HEK293T (cell line): ENCODE data around the gene PRKCA.

Source experiments
- ARNT ChIP-seq: fragments of 450-650 bp; IDR thresholded peaks from 2 replicates; pipeline ENCODE4 v1.6.1; 2017; ENCODE audit warnings: mild to moderate bottlenecking
- BHLHE40 ChIP-seq: fragments of 450-650 bp; IDR thresholded peaks from 2 replicates; pipeline ENCODE4 v1.6.1; 2016; ENCODE audit warnings: mild to moderate bottlenecking, moderate library complexity, borderline replicate concordance
- ELF4 ChIP-seq: fragments of 450-650 bp; IDR thresholded peaks from 2 replicates; pipeline ENCODE4 v1.6.1; 2017; ENCODE audit warnings: antibody characterized with exemption
- FOXK2 ChIP-seq: fragments of 450-650 bp; IDR thresholded peaks from 2 replicates; pipeline ENCODE4 v1.6.1; 2016; ENCODE audit warnings: mild to moderate bottlenecking
- FOXM1 ChIP-seq: fragments of 450-650 bp; IDR thresholded peaks from 2 replicates; pipeline ENCODE4 v1.6.1; 2017; ENCODE audit warnings: mild to moderate bottlenecking, borderline replicate concordance
- HDGF ChIP-seq: fragments of 450-650 bp; IDR thresholded peaks from 2 replicates; pipeline ENCODE4 v1.6.1; 2017; ENCODE audit warnings: antibody characterized with exemption, borderline replicate concordance
- NFRKB ChIP-seq: fragments of 450-650 bp; IDR thresholded peaks from 2 replicates; pipeline ENCODE4 v1.6.1; 2016; ENCODE audit warnings: mild to moderate bottlenecking, moderate library complexity
- PKNOX1 ChIP-seq: fragments of 450-650 bp; IDR thresholded peaks from 2 replicates; pipeline ENCODE4 v1.6.1; 2016
- SP1 ChIP-seq: fragments of 450-650 bp; IDR thresholded peaks from 2 replicates; pipeline ENCODE4 v1.6.1; 2017
- ZNF384 ChIP-seq: fragments of 450-650 bp; IDR thresholded peaks from 2 replicates; pipeline ENCODE4 v1.6.1; 2016

GRCh38 chr17:66714046-66715023 lies 411.9 kb downstream of the PRKCA start:
- no peak for TF ChIP-seq ZNF384
- TF ChIP-seq ELF4: no peak
- no peak for TF ChIP-seq FOXM1
- TF ChIP-seq FOXK2: no peak
- TF ChIP-seq SP1: no peak
- TF ChIP-seq BHLHE40: no peak
- no peak for TF ChIP-seq NFRKB
- TF ChIP-seq ARNT: no peak
- no peak for TF ChIP-seq PKNOX1
- no peak for TF ChIP-seq HDGF
